Tibial nerve (tissue), 4 donors: Measurements from ENCODE around the gene TRPV6. TPM values are rescaled to one million over a fixed set of nuclear protein-coding genes. Genes with fewer than 3 reads are reported as not detected.

Source experiments
- DNase-seq, 2 donors: peaks; one replicate each; pipeline ENCODE4 v3.0.0-alpha.2; 2019; ENCODE audit warnings: low spot score in 2 of 2
- H3K27ac ChIP-seq, 4 donors: fragments of 200-600 bp; sonication (generic) in 3 of 4; one replicate each; pipeline ENCODE4 v1.5.1; 2017 to 2019; ENCODE audit warnings: mild to moderate bottlenecking in 1 of 4
- H3K27me3 ChIP-seq, 2 donors: fragments of 200-600 bp; sonication (generic) in 1 of 2; one replicate each; pipeline versions ENCODE4 v1.5.1 to v1.6.0; 2017 to 2019
- H3K36me3 ChIP-seq, 3 donors: fragments of 200-600 bp; sonication (generic); one replicate each; pipeline ENCODE4 v1.5.1; 2018 to 2019
- H3K4me1 ChIP-seq, 4 donors: fragments of 200-600 bp; sonication (generic) in 3 of 4; one replicate each; pipeline ENCODE4 v1.5.1; 2017 to 2019
- H3K4me3 ChIP-seq, 4 donors: fragments of 200-600 bp; sonication (generic) in 3 of 4; one replicate each; pipeline ENCODE4 v1.5.1; 2017 to 2019; ENCODE audit warnings: mild to moderate bottlenecking in 1 of 4, moderate library complexity in 1 of 4
- H3K9me3 ChIP-seq, 4 donors: fragments of 200-600 bp; sonication (generic) in 3 of 4; one replicate each; pipeline ENCODE4 v1.5.1; 2017 to 2019
- EP300 ChIP-seq, 2 donors: sonication (generic); formaldehyde crosslinking; IDR thresholded peaks; one replicate each; pipeline ENCODE4 v1.6.1; 2017; ENCODE audit warnings: antibody characterized with exemption in 2 of 2, mild to moderate bottlenecking in 1 of 2
- POLR2A ChIP-seq, 2 donors: fragments of 450-650 bp; IDR thresholded peaks; one replicate each; pipeline ENCODE4 v1.6.1; 2017; ENCODE audit warnings: antibody characterized with exemption in 2 of 2, mild to moderate bottlenecking in 2 of 2, moderate library complexity in 2 of 2
- WGBS, 2 donors: methylation state at CpG; one replicate each; pipeline ENCODE4 v1.1.5; 2018; 5-methylcytosine and 5-hydroxymethylcytosine counted together
- total RNA-seq, 4 donors: library from RNA; depleted of rRNA; stranded (reverse); fragments of >200 nt; gene quantifications; one replicate each; pipeline ENCODE4 v1.1.0, GENCODE V29; 2016
- TF ChIP-seq, protein P1 (sequence below), 5 experiments: fragments of 200-600 bp in 3 of 5; fragments of 450-650 bp in 2 of 5; sonication (generic) in 3 of 5; IDR thresholded peaks; one replicate each; pipeline ENCODE4 v1.5.1; 2016 to 2019; ENCODE audit warnings: antibody characterized with exemption in 5 of 5, mild to moderate bottlenecking in 3 of 5, moderate library complexity in 2 of 5

The TRPV6 gene
- total RNA-seq, 4 donors from 2014 or later = under 0.01 to 0.78 (median under 0.01) TPM; not detected in 1

DNA sequence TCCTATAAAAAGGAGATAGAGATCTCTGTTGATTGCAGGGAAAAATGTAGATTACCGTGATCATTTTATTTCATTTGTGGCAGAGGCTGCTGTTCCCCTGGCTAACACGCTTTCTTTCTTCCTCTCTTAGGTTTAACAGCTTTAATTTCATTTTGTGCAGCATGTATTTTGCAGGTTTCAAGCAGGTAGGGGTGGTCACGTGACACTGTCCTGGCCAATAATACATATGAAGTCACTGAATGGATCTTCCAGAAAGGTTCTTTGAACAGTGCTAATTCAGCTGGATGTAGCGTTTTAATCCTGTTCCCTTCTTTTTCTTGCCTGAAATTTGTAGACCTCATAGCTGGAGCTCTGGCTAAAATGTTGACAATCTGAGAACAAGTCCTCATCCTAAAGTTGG lies 34.3 kb downstream of the TRPV6 start:
- Histone ChIP-seq H3K9me3 (no peaks in the 10 kb centered on the region), H3K27ac (no peak overlapping the region), H3K27me3 (no peaks in the 10 kb centered on the region), H3K36me3 (no peaks in the 10 kb centered on the region), H3K4me1 (peaks cover 0 to 19% (median 10%) of the 10 kb centered on the region in 4 donors), H3K4me3 (no peak overlapping the region)
- TF ChIP-seq, protein P1, sequence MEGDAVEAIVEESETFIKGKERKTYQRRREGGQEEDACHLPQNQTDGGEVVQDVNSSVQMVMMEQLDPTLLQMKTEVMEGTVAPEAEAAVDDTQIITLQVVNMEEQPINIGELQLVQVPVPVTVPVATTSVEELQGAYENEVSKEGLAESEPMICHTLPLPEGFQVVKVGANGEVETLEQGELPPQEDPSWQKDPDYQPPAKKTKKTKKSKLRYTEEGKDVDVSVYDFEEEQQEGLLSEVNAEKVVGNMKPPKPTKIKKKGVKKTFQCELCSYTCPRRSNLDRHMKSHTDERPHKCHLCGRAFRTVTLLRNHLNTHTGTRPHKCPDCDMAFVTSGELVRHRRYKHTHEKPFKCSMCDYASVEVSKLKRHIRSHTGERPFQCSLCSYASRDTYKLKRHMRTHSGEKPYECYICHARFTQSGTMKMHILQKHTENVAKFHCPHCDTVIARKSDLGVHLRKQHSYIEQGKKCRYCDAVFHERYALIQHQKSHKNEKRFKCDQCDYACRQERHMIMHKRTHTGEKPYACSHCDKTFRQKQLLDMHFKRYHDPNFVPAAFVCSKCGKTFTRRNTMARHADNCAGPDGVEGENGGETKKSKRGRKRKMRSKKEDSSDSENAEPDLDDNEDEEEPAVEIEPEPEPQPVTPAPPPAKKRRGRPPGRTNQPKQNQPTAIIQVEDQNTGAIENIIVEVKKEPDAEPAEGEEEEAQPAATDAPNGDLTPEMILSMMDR (IDR thresholded peaks at IDR 0.05) = no peak
- no peak for DNase-seq
- 84 to 86% methylated on average over 4 of the region's 4 CpGs for WGBS, 2 donors

DNA sequence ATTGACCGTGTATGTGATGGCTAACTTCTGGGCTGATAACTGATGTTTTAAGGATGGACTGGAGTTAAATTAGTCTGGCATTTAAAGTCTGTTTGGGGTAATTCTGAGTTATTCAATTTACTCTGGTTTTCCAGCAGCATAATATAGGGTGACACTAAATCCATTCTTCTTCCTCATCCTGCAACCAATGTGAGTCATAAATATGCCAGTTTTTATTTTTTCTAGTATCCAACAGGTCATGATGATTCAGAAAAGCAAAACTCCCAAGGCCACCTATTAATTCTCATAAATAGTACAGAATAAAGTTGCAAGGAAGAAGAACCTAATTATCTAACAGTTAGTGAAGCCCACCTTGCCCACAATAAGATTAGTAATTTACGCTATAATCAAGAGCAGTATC lies 38.2 kb downstream of the TRPV6 start:
- DNase-seq = no peak
- Histone ChIP-seq H3K4me3 (no peak overlapping the region), H3K27ac (no peak overlapping the region), H3K9me3 (no peaks in the 10 kb centered on the region), H3K27me3 (no peaks in the 10 kb centered on the region), H3K36me3 (no peaks in the 10 kb centered on the region), H3K4me1 (no peaks in the 10 kb centered on the region)
- TF ChIP-seq, protein P1 (IDR thresholded peaks at IDR 0.05) = no peak
- TF ChIP-seq POLR2A (IDR thresholded peaks at IDR 0.05) (no peak), EP300 (IDR thresholded peaks at IDR 0.05) (no peak)
- WGBS, 2 donors = 83 to 84% methylated on average over 2 of the region's 2 CpGs

DNA sequence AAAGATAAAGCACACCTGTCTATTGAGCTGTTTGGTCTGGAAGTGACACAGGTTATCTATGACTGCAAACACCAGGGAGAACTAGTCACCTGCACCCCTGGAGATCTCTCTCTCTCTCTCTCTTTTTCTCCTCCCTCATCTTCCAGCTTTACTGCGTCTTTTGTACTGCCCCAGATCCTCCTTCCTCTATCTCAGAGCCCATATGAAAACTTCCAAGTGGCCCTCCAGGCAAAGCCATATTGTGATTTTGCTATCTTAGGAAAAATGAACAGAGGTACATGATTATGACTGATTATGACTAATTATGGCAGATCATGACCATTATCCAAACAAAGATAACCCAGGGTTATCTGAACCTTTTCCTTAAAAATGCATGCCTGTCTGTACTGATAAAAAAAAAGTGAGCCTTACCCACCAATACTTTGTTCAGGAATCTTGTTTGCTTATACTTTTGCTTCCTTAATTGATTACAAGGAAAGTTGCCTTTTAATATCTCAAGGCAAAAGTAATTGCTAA lies 43.2 kb downstream of the TRPV6 start:
- no peak overlapping the region for H3K4me3 ChIP-seq
- no peaks in the 10 kb centered on the region for H3K27me3 ChIP-seq
- H3K27ac ChIP-seq = no peak overlapping the region
- WGBS, 2 donors = 89 to 90% methylated on average over 1 of the region's 1 CpG
- DNase-seq = no peak
- no peaks in the 10 kb centered on the region for H3K4me1 ChIP-seq
- no peaks in the 10 kb centered on the region for H3K9me3 ChIP-seq
- TF ChIP-seq POLR2A (IDR thresholded peaks at IDR 0.05) (no peak), EP300 (IDR thresholded peaks at IDR 0.05) (no peak)
- TF ChIP-seq, protein P1 (IDR thresholded peaks at IDR 0.05) = no peak
- H3K36me3 ChIP-seq = no peaks in the 10 kb centered on the region

DNA sequence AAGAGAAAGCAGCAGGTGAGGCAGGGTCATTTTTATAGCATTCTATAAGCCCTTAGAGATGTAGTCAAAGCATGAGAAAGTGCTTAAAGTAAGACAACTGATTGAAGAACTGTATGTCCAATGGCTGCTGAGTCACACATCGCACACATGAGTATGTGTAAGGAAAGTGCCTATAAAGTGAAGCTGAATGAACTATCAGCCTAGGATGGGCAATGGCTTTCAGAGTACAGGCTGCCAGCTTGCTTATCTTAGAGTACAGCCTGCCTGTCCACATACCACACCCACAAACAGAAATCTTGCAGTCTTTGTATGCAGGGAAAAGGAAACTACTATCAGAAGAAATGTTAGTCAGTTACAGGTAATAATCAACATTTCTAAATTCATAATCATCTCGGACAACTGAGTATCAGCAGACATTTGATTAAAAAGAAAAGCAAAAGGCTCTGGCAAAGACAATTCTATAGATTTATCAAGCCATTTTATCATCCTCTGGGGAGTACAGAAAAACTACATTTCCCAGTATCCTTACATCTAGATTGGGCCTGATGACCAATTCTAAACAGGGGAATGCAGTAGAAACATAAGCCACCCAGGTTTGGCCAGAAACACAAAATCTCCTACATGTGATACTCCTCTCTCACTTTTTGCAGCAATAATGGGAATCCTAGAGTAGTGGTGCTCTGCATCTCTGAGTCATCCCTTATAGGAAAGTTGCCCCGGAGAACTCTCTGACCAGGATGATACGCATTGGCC lies 46.9 kb downstream of the TRPV6 start:
- H3K4me1 ChIP-seq = no peaks in the 10 kb centered on the region
- H3K36me3 ChIP-seq = no peaks in the 10 kb centered on the region
- 71 to 74% methylated on average over 4 of the region's 4 CpGs for WGBS, 2 donors
- H3K9me3 ChIP-seq = no peaks in the 10 kb centered on the region
- H3K27ac ChIP-seq = no peak overlapping the region
- no peak for TF ChIP-seq POLR2A (IDR thresholded peaks at IDR 0.05)
- no peaks in the 10 kb centered on the region for H3K27me3 ChIP-seq
- H3K4me3 ChIP-seq = no peak overlapping the region
- DNase-seq = no peak

DNA sequence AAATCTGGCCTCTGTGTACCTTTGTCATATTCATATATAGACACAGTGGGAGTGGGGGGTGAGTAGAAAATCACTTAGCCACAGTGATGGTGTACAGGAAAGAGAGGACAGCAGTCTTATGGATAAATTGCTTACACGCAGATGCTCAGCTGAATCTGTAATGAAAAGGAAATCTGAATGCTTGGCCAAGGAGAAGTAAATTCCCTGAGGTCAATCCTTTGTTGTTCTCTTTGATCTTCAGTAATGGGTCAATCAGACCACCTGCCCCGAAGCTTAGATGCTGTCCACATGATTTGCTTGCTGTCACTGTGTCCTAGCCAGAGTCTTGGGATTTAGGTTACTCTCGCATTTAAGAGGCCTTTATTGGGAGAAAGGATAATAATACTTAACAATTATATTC lies 49.1 kb downstream of the TRPV6 start:
- TF ChIP-seq, protein P1 (IDR thresholded peaks at IDR 0.05) = no peak
- TF ChIP-seq EP300 (IDR thresholded peaks at IDR 0.05) = no peak
- TF ChIP-seq POLR2A (IDR thresholded peaks at IDR 0.05) = no peak
- no peaks in the 10 kb centered on the region for H3K9me3 ChIP-seq
- DNase-seq = no peak

More for the DNA sequence above, 49.1 kb downstream of the TRPV6 start:
- H3K27me3 ChIP-seq = no peaks in the 10 kb centered on the region
- H3K27ac ChIP-seq = no peak overlapping the region
- H3K36me3 ChIP-seq = no peaks in the 10 kb centered on the region
- H3K4me3 ChIP-seq = no peak overlapping the region
- H3K4me1 ChIP-seq = peaks cover 0 to 3% (median 0%) of the 10 kb centered on the region in 4 donors
- WGBS, 2 donors = 82 to 89% methylated on average over 3 of the region's 3 CpGs
